Measurements from ENCODE around the gene TAS2R13.

DNA sequence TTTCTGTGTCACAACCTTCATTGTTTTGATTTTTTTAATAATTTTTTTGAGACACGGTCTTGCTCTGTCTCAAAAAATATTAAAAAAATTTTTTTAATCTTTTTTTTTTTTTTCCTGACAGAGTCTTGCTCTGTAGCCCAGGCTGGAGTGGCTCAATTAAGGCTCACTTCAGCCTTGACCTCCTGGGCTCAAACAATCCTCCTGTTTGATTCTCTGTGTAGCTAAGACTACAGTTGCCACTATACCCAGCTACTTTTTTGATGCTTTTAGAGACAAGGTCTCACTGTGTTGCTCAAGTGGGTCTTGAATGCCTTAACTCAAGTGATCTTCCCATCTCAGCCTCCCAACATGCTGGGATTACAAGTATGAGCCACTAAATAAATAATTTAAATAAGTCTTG lies 10.4 kb upstream of the TAS2R13 start:
- TF ChIP-seq CTCF (IDR thresholded peaks at IDR 0.05): no peak
- TF ChIP-seq ZFX (IDR thresholded peaks at IDR 0.05; ENCODE audit: borderline replicate concordance): no peak

Measured in 22Rv1 (cell line).